ENCODE results near the gene LCORL.
A peak's percentile ranks its signal among the peaks of the same experiment; 100 is the strongest.

LCORL gene

DNA sequence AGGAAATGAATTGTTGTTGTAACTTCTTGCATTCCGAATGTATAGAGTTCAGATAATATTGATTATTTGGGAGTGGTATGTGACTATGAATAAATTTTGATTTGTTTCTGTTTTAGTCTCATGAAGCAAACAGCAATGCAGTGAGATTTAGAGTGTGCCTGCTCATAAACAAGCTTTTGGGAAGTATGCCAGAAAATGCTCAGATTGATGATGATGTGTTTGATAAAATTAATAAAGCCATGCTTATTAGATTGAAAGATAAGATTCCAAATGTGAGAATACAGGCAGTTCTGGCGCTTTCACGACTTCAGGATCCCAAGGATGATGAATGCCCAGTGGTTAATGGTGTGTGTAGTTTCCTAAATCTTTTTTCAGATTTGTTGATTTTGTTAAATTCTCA lies 208.8 kb downstream of the LCORL start:
- DNase-seq (ENCODE audit: low read depth), result no peak
- TF ChIP-seq, protein P1, sequence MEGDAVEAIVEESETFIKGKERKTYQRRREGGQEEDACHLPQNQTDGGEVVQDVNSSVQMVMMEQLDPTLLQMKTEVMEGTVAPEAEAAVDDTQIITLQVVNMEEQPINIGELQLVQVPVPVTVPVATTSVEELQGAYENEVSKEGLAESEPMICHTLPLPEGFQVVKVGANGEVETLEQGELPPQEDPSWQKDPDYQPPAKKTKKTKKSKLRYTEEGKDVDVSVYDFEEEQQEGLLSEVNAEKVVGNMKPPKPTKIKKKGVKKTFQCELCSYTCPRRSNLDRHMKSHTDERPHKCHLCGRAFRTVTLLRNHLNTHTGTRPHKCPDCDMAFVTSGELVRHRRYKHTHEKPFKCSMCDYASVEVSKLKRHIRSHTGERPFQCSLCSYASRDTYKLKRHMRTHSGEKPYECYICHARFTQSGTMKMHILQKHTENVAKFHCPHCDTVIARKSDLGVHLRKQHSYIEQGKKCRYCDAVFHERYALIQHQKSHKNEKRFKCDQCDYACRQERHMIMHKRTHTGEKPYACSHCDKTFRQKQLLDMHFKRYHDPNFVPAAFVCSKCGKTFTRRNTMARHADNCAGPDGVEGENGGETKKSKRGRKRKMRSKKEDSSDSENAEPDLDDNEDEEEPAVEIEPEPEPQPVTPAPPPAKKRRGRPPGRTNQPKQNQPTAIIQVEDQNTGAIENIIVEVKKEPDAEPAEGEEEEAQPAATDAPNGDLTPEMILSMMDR (conservative IDR thresholded peaks at IDR 0.05; ENCODE audit: low read length), result no peak
- peak overlapping the region; percentile 14 for H3K4me3 ChIP-seq (ENCODE audit: low read length)

DNA sequence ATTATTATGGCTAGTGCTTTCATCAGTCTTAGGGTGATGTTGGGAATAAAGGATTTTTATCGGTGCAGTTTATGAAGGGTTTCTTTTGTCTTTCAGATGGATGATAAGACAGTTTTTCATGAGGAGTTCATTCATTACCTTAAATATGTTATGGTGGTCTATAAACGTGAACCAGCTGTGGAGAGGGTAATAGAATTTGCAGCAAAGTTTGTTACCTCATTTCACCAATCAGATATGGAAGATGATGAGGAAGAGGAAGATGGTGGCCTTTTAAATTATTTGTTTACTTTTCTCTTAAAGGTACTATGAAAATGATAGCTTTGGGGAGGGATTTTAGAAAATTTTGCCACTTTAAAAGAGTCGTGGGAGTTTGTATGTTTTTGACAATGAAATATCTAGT lies 209.4 kb downstream of the LCORL start:
- peak overlapping the region; percentile 79 for H3K4me3 ChIP-seq (ENCODE audit: low read length)
- TF ChIP-seq, protein P1 (conservative IDR thresholded peaks at IDR 0.05; ENCODE audit: low read length), result no peak
- DNase-seq (ENCODE audit: low read depth), result no peak

DNA sequence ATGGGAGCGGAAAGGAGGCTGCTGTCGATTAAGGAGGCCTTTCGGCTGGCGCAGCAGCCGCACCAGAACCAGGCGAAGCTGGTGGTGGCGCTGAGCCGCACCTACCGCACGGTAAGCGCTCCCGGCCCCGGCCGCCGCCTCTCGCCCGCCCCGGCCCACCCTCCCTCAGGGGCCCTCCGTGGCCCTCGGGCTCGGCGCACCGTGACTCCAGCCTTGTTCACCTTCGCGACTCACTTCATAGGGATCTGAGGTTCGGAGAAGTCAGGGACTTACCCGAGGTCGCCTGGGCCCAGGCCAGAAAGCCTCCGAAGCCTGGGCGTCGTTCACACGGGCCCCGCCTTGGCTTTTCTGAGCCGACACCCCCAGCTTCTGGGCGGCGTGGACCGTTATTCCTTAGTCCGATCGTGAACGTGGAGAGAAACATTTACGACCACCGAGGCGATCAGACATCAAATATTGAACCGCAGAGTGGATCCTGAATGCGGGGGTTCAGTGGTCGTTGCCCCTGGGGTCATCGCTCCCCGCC lies 210.4 kb downstream of the LCORL start:
- DNase-seq (ENCODE audit: low read depth), result peak; percentile 13
- TF ChIP-seq, protein P1 (conservative IDR thresholded peaks at IDR 0.05; ENCODE audit: low read length), result no peak

DNA sequence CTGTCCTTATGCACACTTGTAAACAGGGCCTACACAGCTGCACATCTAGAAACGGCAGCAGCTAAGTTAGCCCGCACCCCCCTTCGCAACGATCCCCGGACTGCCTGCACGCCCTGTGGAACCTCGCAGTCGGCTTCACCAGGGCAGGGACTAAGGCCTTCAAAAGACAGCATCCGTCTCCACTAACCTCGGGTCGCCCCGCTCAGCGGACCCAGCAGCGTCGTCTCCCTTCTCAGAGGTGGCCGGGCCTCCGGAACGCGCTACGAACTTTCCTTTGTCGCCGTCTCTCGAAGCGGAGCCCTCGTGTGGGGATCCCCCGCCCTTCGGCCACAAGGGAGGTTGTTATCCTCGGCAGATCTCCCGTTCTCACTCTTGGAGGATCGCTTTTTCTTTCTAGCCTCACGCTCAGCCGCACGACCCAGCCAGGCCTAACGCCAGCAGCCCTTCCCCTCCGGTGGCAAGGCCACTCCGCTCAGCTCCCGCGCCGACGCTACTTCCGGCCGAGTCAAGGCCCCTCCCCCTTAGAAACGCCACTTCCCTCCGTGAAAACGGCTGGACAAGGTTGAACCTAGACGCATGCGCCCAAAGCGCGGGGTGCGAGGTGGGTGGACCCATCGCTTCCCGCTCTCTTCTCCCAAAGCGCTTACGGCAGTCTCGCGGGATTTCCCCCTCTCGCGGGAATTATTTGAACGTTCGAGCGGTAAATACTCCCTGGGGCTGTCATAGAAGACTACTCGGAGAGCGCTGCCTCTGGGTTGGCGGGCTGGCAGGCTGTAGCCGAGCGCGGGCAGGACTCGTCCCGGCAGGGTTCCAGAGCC lies 211.1 kb downstream of the LCORL start, which contains the start of the genes DCAF16 and NCAPG:
TSS of gene DCAF16 (minus strand) at position 498 of the 818 bp plus-strand sequence. CDS start 6,616 bp downstream, outside the sequence.
TSS of gene NCAPG (plus strand) at position 720 of the 818 bp plus-strand sequence. CDS start 99 bp downstream, outside the sequence.
- H3K4me3 ChIP-seq (ENCODE audit: low read length), result peak within 1 kb of the TSS; percentile 88
- DNase-seq (ENCODE audit: low read depth), result peak; percentile 99
- TF ChIP-seq, protein P1 (conservative IDR thresholded peaks at IDR 0.05; ENCODE audit: low read length), result no peak

More for the DNA sequence above, 210.4 kb downstream of the LCORL start:
- peak overlapping the region; percentile 79 for H3K4me3 ChIP-seq (ENCODE audit: low read length)

DNA sequence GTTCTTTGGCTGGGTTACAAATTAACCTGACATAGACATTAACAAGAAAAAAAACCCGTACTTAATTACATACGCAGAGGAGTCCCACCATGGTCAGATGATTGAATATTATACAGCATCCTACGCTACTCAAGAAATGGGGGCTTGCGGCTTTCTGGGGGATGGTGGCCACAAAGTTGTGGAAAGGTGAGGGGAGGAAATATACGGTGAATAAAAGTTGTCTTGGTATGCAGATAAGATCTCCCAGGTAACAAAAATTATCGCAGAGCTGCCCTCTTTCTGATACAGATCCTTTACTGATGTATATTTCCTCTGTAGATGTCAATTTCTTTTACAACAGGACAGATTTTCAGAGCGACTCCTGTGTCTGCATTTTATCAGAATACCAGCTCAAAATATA lies 211.9 kb downstream of the LCORL start:
- H3K4me3 ChIP-seq (ENCODE audit: low read length), result peak overlapping the region; percentile 88
- TF ChIP-seq, protein P1 (conservative IDR thresholded peaks at IDR 0.05; ENCODE audit: low read length), result no peak
- DNase-seq (ENCODE audit: low read depth), result no peak

DNA sequence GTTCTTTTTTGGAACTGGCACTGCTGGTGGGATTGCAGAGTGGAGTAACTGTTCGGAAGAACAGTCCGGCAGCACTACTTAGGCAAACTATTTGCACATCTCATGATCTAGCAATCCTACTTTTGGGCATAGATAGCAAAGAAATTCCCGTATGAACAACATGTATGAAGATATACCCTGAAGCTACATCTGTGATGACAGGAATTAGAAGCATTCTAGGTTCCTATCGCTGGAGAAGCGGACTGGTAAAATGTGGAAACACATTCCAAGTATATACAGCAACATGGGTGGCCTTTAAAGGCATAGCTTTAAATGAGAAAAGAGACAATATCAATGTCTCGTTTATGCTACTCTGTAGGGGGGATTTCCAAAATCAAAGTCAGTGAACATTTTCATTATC lies 214.1 kb downstream of the LCORL start:
- DNase-seq (ENCODE audit: low read depth), result peak; percentile 29
- peak overlapping the region; percentile 52 for H3K4me3 ChIP-seq (ENCODE audit: low read length)
- TF ChIP-seq, protein P1 (conservative IDR thresholded peaks at IDR 0.05; ENCODE audit: low read length), result no peak
